ENCODE measurements around the gene FMNL2.

FMNL2 gene

DNA sequence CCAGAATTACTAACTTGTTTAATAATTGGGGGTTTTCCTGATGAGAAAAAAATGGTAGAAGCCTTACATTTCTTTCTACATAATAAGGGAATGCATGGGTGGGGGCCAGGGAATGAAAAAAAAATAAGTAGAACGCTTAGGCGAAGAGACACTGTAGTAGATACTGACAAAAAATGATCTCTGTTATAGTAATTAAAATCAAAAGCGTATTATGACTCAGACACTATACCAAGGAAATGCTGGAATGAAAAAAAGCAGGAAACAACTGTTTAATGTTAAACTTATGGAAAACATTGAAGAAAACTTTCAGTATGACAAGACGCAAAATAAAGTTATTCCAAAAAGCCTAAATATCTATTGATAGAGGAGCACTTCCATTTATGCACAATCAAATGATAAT is 339.4 kb downstream of the FMNL2 start:
- DNase-seq = no peak

- DNase-seq = no peak
These were observed 341.5 kb downstream of the FMNL2 start for GRCh38 chr2:152676461-152676860.

- DNase-seq = no peak
These were observed 343.8 kb downstream of the FMNL2 start for GRCh38 chr2:152678808-152679207.

GRCh38 chr2:152682663-152683062 is 347.7 kb downstream of the FMNL2 start:
- DNase-seq = peak; percentile 56

DNA sequence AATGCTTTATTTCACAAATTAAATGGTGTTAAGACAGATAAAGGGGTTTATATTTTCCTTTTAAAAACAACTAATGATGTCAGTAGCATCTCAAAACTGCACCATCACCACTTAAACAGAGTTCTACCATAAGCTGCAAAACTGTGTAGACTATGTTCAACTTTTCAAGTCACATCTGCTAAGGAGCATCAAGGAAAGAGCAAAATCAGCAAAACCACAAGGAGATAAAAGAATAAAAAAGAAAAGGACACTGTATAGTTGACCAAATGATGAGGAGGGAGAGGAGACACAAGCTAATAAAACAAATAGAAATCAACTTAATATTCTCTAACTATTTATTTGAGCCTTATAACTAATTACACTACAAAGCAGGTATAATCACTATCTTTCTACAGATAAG is 348.4 kb downstream of the FMNL2 start:
- DNase-seq = no peak

GRCh38 chr2:152686321-152686720 is 351.3 kb downstream of the FMNL2 start:
- no peak for DNase-seq

- DNase-seq = no peak
These were observed 358.1 kb downstream of the FMNL2 start for GRCh38 chr2:152693033-152693432.

- DNase-seq = no peak
These were observed 359.2 kb downstream of the FMNL2 start for GRCh38 chr2:152694161-152694661.

DNA sequence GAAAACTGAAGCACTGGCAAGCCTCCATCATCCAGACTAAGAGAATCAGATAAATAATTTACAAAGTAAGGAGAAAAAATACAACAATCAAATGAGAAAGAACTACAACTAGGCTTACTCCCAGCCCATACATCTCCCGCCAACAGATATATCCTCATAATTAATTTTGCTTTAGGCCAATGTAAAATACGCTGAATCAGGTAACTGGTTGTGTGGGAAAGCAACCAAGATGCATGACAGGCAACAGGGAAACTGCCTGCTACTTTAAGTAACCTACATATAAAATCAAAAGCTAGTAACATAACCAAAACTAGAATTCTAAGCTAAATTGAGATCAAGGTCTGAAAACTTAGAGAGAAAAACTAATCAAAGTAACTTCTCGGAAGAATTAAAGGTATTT is 360.8 kb downstream of the FMNL2 start:
- DNase-seq = no peak

- no peak for DNase-seq
These were observed 361.5 kb downstream of the FMNL2 start for GRCh38 chr2:152696476-152696875.
